PC-3 (cell line): ENCODE results near the gene EXD3. TPM values are rescaled to one million over a fixed set of nuclear protein-coding genes. Genes with fewer than 3 reads are reported as not detected.

Experiments
- ATAC-seq: fragments of 200-7000 bp; cut with Tn5 transposase; 2 replicates; pipeline ENCODE4 v1.9.1; 2020; ENCODE audit warnings: mild to moderate bottlenecking, moderate library complexity
- BruUV-seq: library from RNA; stranded (reverse); fragments of 400-500 nt; replicated peaks from 2 replicates; lab custom pipeline; 2021; lab: Mats Ljungman, UMichigan
- CTCF ChIA-PET: fragments of 300-600 bp; sonication (Branson Sonifier 250); formaldehyde crosslinking; loops from one replicate; lab custom pipeline; 2022; ENCODE audit warnings: antibody characterized with exemption; lab: Charles Lee
- POLR2A ChIA-PET: fragments of 300-600 bp; sonication (Branson Sonifier 250); formaldehyde crosslinking; loops from one replicate; lab custom pipeline; 2022; ENCODE audit warnings: antibody characterized with exemption; ENCODE audit not compliant: unreplicated experiment; lab: Charles Lee
- DNase-seq: peaks from one replicate; pipeline ENCODE4 v3.0.0-alpha.2; 2015
- H2AFZ ChIP-seq: fragments of 300-600 bp; sonication (generic); 2 replicates; pipeline ENCODE4 v1.6.0; 2016; ENCODE audit warnings: antibody characterized with exemption, low read length
- H3F3A ChIP-seq: fragments of 300-600 bp; sonication (generic); one replicate; pipeline ENCODE4 v1.6.0; 2017; ENCODE audit warnings: antibody characterized with exemption, low read length, control low read depth, mild to moderate bottlenecking; ENCODE audit not compliant: unreplicated experiment
- H3K27ac ChIP-seq: fragments of 300-600 bp; sonication (generic); 2 replicates; pipeline ENCODE4 v1.5.1; 2016; ENCODE audit warnings: mild to moderate bottlenecking, low read length
- H3K27me3 ChIP-seq: fragments of 300-600 bp; sonication (generic); 2 replicates; pipeline ENCODE4 v1.6.1; 2016; ENCODE audit warnings: low read length, mixed read lengths
- H3K36me3 ChIP-seq: fragments of 300-600 bp; sonication (generic); 2 replicates; pipeline ENCODE4 v1.6.1; 2016; ENCODE audit warnings: low read depth, mixed run types, low read length, mixed read lengths
- H3K4me1 ChIP-seq: fragments of 300-600 bp; sonication (generic); 2 replicates; pipeline ENCODE4 v1.5.1; 2016; ENCODE audit warnings: low read length; ENCODE audit not compliant: insufficient read depth
- H3K4me2 ChIP-seq: fragments of 300-600 bp; sonication (generic); 2 replicates; pipeline ENCODE4 v1.6.0; 2016; ENCODE audit warnings: low read length
- H3K4me3 ChIP-seq: fragments of 300-600 bp; sonication (generic); 2 replicates; pipeline ENCODE4 v1.5.1; 2016; ENCODE audit warnings: mild to moderate bottlenecking, low read length, mixed read lengths
- H3K79me2 ChIP-seq: fragments of 300-600 bp; sonication (generic); 2 replicates; pipeline ENCODE4 v1.6.1; 2017; ENCODE audit warnings: low read length, mixed read lengths
- H3K9ac ChIP-seq: fragments of 300-600 bp; sonication (generic); 2 replicates; pipeline ENCODE4 v1.6.0; 2016; ENCODE audit warnings: mild to moderate bottlenecking, low read length
- H3K9me2 ChIP-seq: fragments of 300-600 bp; sonication (generic); replicated peaks from 2 replicates; pipeline ENCODE4 v1.6.1; 2016; ENCODE audit warnings: mixed run types, low read length, mixed read lengths
- H3K9me3 ChIP-seq: fragments of 300-600 bp; sonication (generic); 2 replicates; pipeline ENCODE4 v1.6.1; 2016; ENCODE audit warnings: low read length, mixed read lengths
- H4K20me1 ChIP-seq: fragments of 300-600 bp; sonication (generic); 2 replicates; pipeline ENCODE4 v1.6.1; 2016; ENCODE audit warnings: low read length, mixed read lengths
- EZH2 ChIP-seq: fragments of 300-600 bp; sonication (generic); IDR thresholded peaks from one replicate; pipeline ENCODE4 v1.6.1; 2017; ENCODE audit warnings: antibody characterized with exemption, mild to moderate bottlenecking, low read length; ENCODE audit not compliant: unreplicated experiment
- EZH2phosphoT487 ChIP-seq: fragments of 300-600 bp; sonication (generic); IDR thresholded peaks from 2 replicates; pipeline ENCODE4 v1.6.1; 2018; ENCODE audit warnings: mild to moderate bottlenecking, antibody characterized with exemption, low read length, borderline replicate concordance
- intact Hi-C: fragments of 100-400 bp; cut with micrococcal nuclease; formaldehyde crosslinking; loops from 2 replicates; pipeline ENCODE4 v1.9.0; 2023
- total RNA-seq: library from RNA; depleted of rRNA; stranded (reverse); fragments of >200 nt; gene quantifications from 2 replicates; pipeline ENCODE4 v1.2.3, GENCODE V29; 2014
- TF ChIP-seq, protein P1 (sequence below): fragments of 300-600 bp; sonication (generic); conservative IDR thresholded peaks from 2 replicates; pipeline ENCODE4 v1.5.1; 2017; ENCODE audit warnings: antibody characterized with exemption, low read depth, mild to moderate bottlenecking, low read length

Gene EXD3
- total RNA-seq, 1 experiment from 2014 or later: 1.9 TPM

DNA sequence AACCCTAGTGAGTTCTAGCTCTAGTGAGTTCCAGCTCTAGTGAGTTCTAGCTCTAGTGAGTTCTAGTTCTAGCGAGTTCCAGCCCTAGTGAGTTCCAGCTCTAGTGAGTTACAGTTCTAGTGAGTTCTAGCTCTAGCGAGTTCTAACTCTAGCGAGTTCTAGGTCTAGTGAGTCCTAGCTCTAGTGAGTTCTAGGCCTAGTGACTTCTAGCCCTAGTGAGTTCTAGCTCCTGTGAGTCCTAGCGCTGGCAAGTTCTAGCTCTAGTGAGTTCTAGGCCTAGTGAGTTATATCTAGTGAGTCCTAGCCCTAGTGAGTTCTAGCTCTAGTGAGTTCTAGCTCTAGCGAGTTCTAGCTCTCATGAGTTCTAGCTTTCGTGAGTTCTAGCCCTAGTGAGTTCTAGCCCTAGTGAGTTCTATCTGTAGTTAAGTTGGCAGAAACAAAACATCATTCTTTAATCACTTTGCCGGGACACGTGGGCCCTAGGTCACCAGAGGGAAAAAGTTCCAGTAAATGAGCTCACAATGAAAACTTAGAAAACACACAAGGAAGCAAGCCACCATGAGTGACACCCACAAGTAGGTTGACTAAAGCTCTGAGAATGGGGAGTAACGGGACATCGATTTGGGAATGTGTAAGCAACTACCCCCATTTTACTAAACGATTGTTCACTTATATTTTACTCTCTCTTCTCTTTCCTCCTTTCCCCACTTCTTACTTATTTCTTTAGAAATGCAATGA lies 47.5 kb downstream of the EXD3 start:
- no peak overlapping the region for H2AFZ ChIP-seq
- H3K9me2 ChIP-seq: no peaks in the 10 kb centered on the region
- CTCF ChIA-PET: no interaction called here
- no peaks in the 10 kb centered on the region for H4K20me1 ChIP-seq
- no peak overlapping the region for H3K4me3 ChIP-seq
- DNase-seq (no peak), ATAC-seq (no peak)
- no peaks in the 10 kb centered on the region for H3K9me3 ChIP-seq
- TF ChIP-seq EZH2phosphoT487 (no peak), EZH2 (no peak)
- TF ChIP-seq, protein P1, sequence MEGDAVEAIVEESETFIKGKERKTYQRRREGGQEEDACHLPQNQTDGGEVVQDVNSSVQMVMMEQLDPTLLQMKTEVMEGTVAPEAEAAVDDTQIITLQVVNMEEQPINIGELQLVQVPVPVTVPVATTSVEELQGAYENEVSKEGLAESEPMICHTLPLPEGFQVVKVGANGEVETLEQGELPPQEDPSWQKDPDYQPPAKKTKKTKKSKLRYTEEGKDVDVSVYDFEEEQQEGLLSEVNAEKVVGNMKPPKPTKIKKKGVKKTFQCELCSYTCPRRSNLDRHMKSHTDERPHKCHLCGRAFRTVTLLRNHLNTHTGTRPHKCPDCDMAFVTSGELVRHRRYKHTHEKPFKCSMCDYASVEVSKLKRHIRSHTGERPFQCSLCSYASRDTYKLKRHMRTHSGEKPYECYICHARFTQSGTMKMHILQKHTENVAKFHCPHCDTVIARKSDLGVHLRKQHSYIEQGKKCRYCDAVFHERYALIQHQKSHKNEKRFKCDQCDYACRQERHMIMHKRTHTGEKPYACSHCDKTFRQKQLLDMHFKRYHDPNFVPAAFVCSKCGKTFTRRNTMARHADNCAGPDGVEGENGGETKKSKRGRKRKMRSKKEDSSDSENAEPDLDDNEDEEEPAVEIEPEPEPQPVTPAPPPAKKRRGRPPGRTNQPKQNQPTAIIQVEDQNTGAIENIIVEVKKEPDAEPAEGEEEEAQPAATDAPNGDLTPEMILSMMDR: no peak
- H3K9ac ChIP-seq: no peak overlapping the region
- H3K79me2 ChIP-seq: no peaks in the 10 kb centered on the region
- no peaks in the 10 kb centered on the region for H3F3A ChIP-seq
- intact Hi-C loops: no loop called here
- no peaks in the 10 kb centered on the region for H3K36me3 ChIP-seq
- no peak overlapping the region for H3K27ac ChIP-seq
- POLR2A ChIA-PET: no interaction called here
- H3K4me2 ChIP-seq: no peak overlapping the region
- no peaks in the 10 kb centered on the region for H3K27me3 ChIP-seq
- BruUV-seq: no TSS peak
- H3K4me1 ChIP-seq: no peaks in the 10 kb centered on the region

DNA sequence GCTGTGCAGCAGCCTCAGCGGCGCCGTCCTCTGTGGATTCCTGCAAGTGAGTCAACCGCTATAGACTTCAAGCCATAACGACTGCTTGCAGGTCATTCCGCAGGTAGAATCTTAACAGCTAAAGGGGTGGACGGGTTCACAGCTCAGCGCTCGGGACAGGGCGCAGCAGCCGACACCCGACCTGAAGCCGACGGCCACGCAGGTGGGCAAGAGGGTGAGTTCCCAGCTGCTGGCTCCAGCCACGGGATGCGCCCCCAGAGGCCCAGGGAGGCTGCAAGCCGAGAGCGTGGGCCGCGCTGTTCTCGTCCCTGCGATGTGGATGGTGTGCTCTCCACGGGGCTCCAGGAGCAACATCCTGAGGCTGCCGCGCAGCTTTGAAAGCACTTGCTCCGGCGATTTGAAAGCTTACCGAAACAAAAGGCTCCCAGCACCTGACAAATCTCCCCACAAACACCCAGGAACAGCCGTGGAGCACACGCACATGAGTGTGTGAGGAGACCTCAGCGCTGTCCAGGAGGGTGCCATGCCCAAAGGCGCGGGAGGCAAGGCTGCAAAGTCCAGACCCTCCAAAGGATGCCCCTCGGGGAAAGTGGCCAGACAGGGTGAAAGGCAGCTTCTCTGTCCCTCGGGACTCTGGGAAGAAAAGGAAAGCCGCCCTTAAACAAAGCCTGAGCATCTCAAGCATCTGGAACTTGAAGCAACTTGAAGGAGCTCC lies 48.7 kb downstream of the EXD3 start:
- no peaks in the 10 kb centered on the region for H3K9me3 ChIP-seq
- no peak overlapping the region for H3K4me2 ChIP-seq
- CTCF ChIA-PET: no interaction called here
- intact Hi-C loops: no loop called here
- H2AFZ ChIP-seq: no peak overlapping the region
- no peaks in the 10 kb centered on the region for H3K9me2 ChIP-seq
- no peaks in the 10 kb centered on the region for H4K20me1 ChIP-seq
- POLR2A ChIA-PET: no interaction called here
- no peak overlapping the region for H3K4me3 ChIP-seq
- ATAC-seq (no peak), DNase-seq (no peak)
- H3K36me3 ChIP-seq: no peaks in the 10 kb centered on the region
- BruUV-seq: no TSS peak
- H3K27me3 ChIP-seq: no peaks in the 10 kb centered on the region
- no peaks in the 10 kb centered on the region for H3F3A ChIP-seq
- no peak overlapping the region for H3K9ac ChIP-seq
- no peaks in the 10 kb centered on the region for H3K79me2 ChIP-seq
- H3K4me1 ChIP-seq: no peaks in the 10 kb centered on the region
- no peak overlapping the region for H3K27ac ChIP-seq
- no peak for TF ChIP-seq EZH2phosphoT487
- TF ChIP-seq, protein P1: no peak
- TF ChIP-seq EZH2: no peak

DNA sequence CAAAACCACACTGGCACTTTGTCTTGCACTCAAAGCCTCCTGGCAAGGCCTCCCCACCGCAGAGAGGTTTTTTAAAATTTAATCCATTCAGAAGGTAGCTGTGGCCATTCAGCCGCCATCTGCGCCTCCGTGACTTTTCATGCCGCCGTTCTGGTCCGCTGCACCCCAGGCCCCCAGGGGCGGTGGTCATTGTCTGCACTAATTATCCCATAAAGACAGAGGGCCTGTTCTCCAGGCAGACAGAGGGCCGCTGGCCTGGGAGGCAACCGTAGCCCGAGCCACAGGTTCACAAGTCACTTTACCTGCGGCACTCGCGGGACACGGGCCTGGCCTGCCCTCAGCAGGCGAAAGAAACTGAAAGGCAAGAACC lies 49.4 kb downstream of the EXD3 start:
- no peaks in the 10 kb centered on the region for H3K9me3 ChIP-seq
- H3F3A ChIP-seq: no peaks in the 10 kb centered on the region
- no peaks in the 10 kb centered on the region for H3K9me2 ChIP-seq
- CTCF ChIA-PET: no interaction called here
- no peak overlapping the region for H3K4me2 ChIP-seq
- no peak overlapping the region for H3K27ac ChIP-seq
- TF ChIP-seq EZH2phosphoT487: no peak
- TF ChIP-seq EZH2: no peak
- TF ChIP-seq, protein P1: no peak
- intact Hi-C loops: no loop called here
- no peaks in the 10 kb centered on the region for H3K79me2 ChIP-seq
- POLR2A ChIA-PET: no interaction called here
- H3K27me3 ChIP-seq: no peaks in the 10 kb centered on the region
- H4K20me1 ChIP-seq: no peaks in the 10 kb centered on the region
- DNase-seq (no peak), ATAC-seq (no peak)
- H3K4me1 ChIP-seq: no peaks in the 10 kb centered on the region
- H3K4me3 ChIP-seq: no peak overlapping the region
- H3K9ac ChIP-seq: no peak overlapping the region
- no peak overlapping the region for H2AFZ ChIP-seq
- no TSS peak for BruUV-seq
- H3K36me3 ChIP-seq: no peaks in the 10 kb centered on the region
